Muscle layer of duodenum (tissue), 2 donors: ENCODE results near the gene CORO2A.

ENCODE experiments used
- H3K27ac ChIP-seq: one replicate; pipeline ENCODE4 v1.7.0; 2013; ENCODE audit warnings: mild to moderate bottlenecking, low read length
- H3K27me3 ChIP-seq: one replicate; pipeline ENCODE4 v1.7.0; 2013; ENCODE audit warnings: low read depth, mild to moderate bottlenecking, control low read depth, low read length
- H3K36me3 ChIP-seq, 2 donors: one replicate each; pipeline ENCODE4 v1.7.0; 2013; ENCODE audit warnings: low read length in 2 of 2, control low read depth in 1 of 2, mild to moderate bottlenecking in 1 of 2; ENCODE audit not compliant: insufficient read depth in 2 of 2, control insufficient read depth in 1 of 2
- H3K4me1 ChIP-seq, 2 donors: one replicate each; pipeline ENCODE4 v1.7.0; 2013; ENCODE audit warnings: low read length in 2 of 2, mild to moderate bottlenecking in 2 of 2, control low read depth in 1 of 2, moderate library complexity in 1 of 2; ENCODE audit not compliant: insufficient read depth in 2 of 2, control insufficient read depth in 1 of 2
- H3K4me3 ChIP-seq, 2 donors: one replicate each; pipeline ENCODE4 v1.7.0; 2013; ENCODE audit warnings: low read length in 2 of 2, low read depth in 1 of 2, mild to moderate bottlenecking in 1 of 2
- H3K9me3 ChIP-seq, 2 donors: one replicate each; pipeline ENCODE4 v1.7.0; 2013; ENCODE audit warnings: low read length in 2 of 2, control low read depth in 1 of 2, mild to moderate bottlenecking in 1 of 2; ENCODE audit not compliant: control insufficient read depth in 1 of 2
- donor health status: healthy.

The CORO2A gene

DNA sequence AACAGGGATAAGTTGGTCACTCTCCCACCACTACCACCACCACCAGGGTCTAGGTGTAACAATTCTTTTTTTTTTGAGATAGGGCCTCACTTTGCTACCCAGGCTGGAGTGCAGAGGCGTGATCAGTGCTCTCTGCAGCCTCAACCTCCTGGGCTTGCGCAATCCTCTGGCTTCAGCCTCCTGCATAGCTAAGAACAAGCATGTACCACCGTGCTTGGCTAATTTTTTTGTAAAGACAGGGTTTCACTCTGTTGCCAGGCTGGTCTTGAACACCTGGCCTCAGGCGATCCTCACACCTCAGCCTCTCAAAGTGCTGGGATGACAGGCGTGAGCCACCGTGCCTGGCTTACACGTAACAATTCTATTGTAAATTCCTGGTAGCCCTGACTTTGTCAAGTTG lies 27.5 kb downstream of the CORO2A start:
- H3K27me3 ChIP-seq = no peaks in the 10 kb centered on the region
- H3K4me1 ChIP-seq = peaks cover 0 to 5% of the 10 kb centered on the region in 2 donors
- H3K27ac ChIP-seq = no peak overlapping the region

DNA sequence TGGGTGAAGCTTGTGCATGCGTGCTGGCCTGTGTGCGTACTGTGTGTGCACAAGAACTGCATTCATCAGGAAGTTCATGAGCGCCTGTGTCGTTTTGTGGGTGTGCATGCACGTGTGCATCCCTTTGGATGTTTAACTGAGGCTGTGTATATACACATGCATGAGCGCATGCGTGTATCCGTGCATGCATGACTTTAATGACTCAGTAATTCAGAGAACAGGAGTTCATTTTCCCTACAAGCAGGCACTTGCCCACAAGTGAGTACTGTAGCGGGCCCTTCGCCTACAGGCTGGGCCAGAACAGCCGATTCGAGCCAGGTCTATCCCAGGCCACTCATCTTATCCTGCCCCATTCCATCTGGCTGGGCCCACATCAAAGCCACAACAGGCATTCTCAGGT lies 29.8 kb downstream of the CORO2A start:
- H3K27me3 ChIP-seq = no peaks in the 10 kb centered on the region
- H3K27ac ChIP-seq = no peak overlapping the region
- H3K36me3 ChIP-seq = no peaks in the 10 kb centered on the region
- no peaks in the 10 kb centered on the region for H3K4me1 ChIP-seq
- no peak overlapping the region for H3K4me3 ChIP-seq
- H3K9me3 ChIP-seq = no peaks in the 10 kb centered on the region

More for the DNA sequence above, 27.5 kb downstream of the CORO2A start:
- no peaks in the 10 kb centered on the region for H3K36me3 ChIP-seq
- H3K4me3 ChIP-seq = no peak overlapping the region
- no peaks in the 10 kb centered on the region for H3K9me3 ChIP-seq

GRCh38 chr9:98161851-98162250 lies 30.6 kb downstream of the CORO2A start:
- H3K36me3 ChIP-seq = no peaks in the 10 kb centered on the region
- H3K4me1 ChIP-seq = no peaks in the 10 kb centered on the region
- no peaks in the 10 kb centered on the region for H3K9me3 ChIP-seq
- no peaks in the 10 kb centered on the region for H3K27me3 ChIP-seq
- no peak overlapping the region for H3K27ac ChIP-seq
- H3K4me3 ChIP-seq = no peak overlapping the region

GRCh38 chr9:98159790-98160189 lies 32.6 kb downstream of the CORO2A start:
- Histone ChIP-seq H3K36me3 (no peaks in the 10 kb centered on the region), H3K27ac (no peak overlapping the region), H3K4me3 (no peak overlapping the region), H3K4me1 (no peaks in the 10 kb centered on the region), H3K27me3 (no peaks in the 10 kb centered on the region), H3K9me3 (no peaks in the 10 kb centered on the region)

- no peak overlapping the region for H3K27ac ChIP-seq
- H3K9me3 ChIP-seq = no peaks in the 10 kb centered on the region
- H3K4me1 ChIP-seq = no peaks in the 10 kb centered on the region
These were observed 33.1 kb downstream of the CORO2A start for GRCh38 chr9:98159301-98159700.

DNA sequence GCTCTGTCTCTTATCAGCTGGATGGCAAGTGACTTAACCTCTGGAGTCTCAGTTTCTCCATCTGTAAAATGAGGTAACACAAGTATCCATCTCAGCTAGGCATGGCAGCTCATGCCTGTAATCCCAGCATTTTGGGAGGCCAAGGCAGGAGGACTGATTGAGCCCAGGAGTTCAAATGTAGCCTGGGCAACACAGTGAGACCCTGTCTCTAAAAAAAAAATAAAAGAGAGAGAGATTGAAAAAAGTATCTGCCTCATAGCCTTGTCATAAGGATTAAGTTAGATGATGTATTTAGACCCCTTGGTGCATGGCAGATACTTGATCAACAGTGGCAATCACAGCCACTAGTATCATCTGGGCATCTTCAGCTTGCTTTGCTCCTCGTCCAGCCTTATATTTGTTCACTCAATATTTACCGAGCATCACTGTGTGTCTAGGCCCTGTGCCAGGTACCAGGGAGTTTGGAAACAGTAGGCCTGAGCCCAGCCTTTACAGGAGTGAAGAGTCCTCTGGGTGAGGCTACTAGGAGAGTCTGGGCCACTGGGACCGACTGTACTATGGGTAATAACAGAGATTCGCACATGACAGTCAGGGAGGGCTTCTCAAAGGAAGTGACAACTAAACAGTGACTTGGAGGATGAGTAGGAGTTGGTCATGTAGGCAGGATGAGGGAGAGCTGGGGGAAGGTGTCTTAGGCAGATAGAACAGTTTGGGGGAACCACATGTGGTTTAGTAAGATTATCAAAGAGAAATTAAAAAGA lies 34.2 kb downstream of the CORO2A start:
- Histone ChIP-seq H3K27me3 (no peaks in the 10 kb centered on the region), H3K9me3 (no peaks in the 10 kb centered on the region), H3K4me1 (no peaks in the 10 kb centered on the region), H3K27ac (no peak overlapping the region), H3K4me3 (no peak overlapping the region), H3K36me3 (no peaks in the 10 kb centered on the region)

More at GRCh38 chr9:98159301-98159700, 33.1 kb downstream of the CORO2A start:
- no peak overlapping the region for H3K4me3 ChIP-seq
- H3K27me3 ChIP-seq = no peaks in the 10 kb centered on the region
- no peaks in the 10 kb centered on the region for H3K36me3 ChIP-seq

DNA sequence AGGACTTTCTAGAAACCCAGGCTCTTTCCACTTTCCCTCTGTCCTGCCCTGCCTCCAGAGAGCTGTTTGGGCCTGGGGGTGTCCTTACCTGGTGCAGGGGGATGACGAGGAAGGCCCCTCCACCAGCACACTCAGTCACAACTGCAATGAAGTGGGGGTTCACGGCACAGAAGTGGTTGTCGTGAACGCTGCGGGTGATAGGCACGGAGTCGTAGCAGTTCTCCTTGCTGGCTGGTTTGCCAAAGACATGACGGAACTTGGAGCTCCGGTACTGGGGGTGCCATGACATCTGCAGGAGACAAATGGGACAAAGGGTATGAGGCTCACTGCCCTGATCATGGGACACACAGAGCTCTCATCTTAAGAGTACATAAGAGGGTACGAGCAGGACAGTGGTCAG lies 35.1 kb downstream of the CORO2A start:
- no peaks in the 10 kb centered on the region for H3K4me1 ChIP-seq
- no peaks in the 10 kb centered on the region for H3K9me3 ChIP-seq
- no peak overlapping the region for H3K4me3 ChIP-seq

GRCh38 chr9:98154678-98155077 lies 37.8 kb downstream of the CORO2A start:
- H3K27me3 ChIP-seq = no peaks in the 10 kb centered on the region
- no peaks in the 10 kb centered on the region for H3K9me3 ChIP-seq
- H3K36me3 ChIP-seq = no peaks in the 10 kb centered on the region
- no peak overlapping the region for H3K4me3 ChIP-seq
- H3K27ac ChIP-seq = no peak overlapping the region
- H3K4me1 ChIP-seq = no peaks in the 10 kb centered on the region

More for the DNA sequence above, 35.1 kb downstream of the CORO2A start:
- Histone ChIP-seq H3K27me3 (no peaks in the 10 kb centered on the region), H3K36me3 (no peaks in the 10 kb centered on the region), H3K27ac (no peak overlapping the region)

DNA sequence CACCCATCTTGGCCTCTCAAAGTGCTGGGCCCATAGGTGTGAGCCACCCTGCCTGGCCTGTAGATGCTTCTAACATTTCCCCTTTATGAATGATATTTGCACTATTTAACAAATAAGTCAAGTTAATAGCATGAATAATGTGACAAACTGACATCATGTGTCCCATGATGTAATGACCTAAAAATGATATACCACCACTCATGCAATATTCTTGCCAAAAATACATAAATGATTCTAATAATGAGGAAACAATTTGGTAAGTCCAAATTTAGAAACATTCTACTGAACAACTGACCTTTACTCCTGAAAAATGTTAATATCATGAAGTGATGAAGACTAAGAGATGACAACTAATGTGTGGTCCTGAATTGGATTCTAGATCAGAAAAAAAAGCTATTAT lies 39.9 kb downstream of the CORO2A start:
- H3K27ac ChIP-seq = no peak overlapping the region
- H3K27me3 ChIP-seq = no peaks in the 10 kb centered on the region

GRCh38 chr9:98150721-98151120 lies 41.7 kb downstream of the CORO2A start:
- Histone ChIP-seq H3K9me3 (no peaks in the 10 kb centered on the region), H3K36me3 (no peaks in the 10 kb centered on the region), H3K27ac (no peak overlapping the region), H3K4me3 (no peak overlapping the region), H3K4me1 (peaks cover 0 to 3% of the 10 kb centered on the region in 2 donors), H3K27me3 (no peaks in the 10 kb centered on the region)

More for the DNA sequence above, 39.9 kb downstream of the CORO2A start:
- Histone ChIP-seq H3K9me3 (no peaks in the 10 kb centered on the region), H3K4me3 (no peak overlapping the region), H3K36me3 (no peaks in the 10 kb centered on the region), H3K4me1 (no peaks in the 10 kb centered on the region)

DNA sequence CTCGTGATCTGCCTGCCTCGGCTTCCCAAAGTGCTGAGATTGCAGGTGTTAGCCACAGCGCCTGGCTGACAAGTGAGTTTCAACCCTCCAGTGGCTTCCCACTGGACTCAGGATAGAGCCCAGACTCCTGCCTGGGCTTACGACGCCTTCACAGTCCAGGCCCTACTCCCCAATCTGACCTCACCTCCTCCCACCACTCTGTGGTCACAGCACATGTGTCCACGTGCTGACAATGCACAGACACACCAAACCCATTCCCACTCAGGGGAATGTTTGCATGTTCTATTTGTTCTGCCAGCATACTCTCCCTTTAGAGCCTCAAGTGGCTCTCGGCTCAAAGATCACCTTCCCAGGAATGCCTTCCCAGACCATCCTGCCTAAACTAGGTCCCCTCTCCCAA lies 42.3 kb downstream of the CORO2A start:
- peaks cover 0 to 3% of the 10 kb centered on the region in 2 donors for H3K4me1 ChIP-seq
- no peaks in the 10 kb centered on the region for H3K27me3 ChIP-seq
- no peak overlapping the region for H3K4me3 ChIP-seq
- no peak overlapping the region for H3K27ac ChIP-seq
- no peaks in the 10 kb centered on the region for H3K9me3 ChIP-seq
- no peaks in the 10 kb centered on the region for H3K36me3 ChIP-seq

GRCh38 chr9:98149422-98149821 lies 43.0 kb downstream of the CORO2A start:
- no peak overlapping the region for H3K4me3 ChIP-seq
- no peaks in the 10 kb centered on the region for H3K9me3 ChIP-seq
- H3K4me1 ChIP-seq = peaks cover 0 to 3% of the 10 kb centered on the region in 2 donors
- no peaks in the 10 kb centered on the region for H3K27me3 ChIP-seq
- no peaks in the 10 kb centered on the region for H3K36me3 ChIP-seq
- H3K27ac ChIP-seq = no peak overlapping the region
